ENCODE data around the gene GPR35.
"Not testable (repeated sequence)": the region's sequence is repeated elsewhere in the genome, so short reads cannot be mapped to it uniquely, and the experiment has no call there.

DNA sequence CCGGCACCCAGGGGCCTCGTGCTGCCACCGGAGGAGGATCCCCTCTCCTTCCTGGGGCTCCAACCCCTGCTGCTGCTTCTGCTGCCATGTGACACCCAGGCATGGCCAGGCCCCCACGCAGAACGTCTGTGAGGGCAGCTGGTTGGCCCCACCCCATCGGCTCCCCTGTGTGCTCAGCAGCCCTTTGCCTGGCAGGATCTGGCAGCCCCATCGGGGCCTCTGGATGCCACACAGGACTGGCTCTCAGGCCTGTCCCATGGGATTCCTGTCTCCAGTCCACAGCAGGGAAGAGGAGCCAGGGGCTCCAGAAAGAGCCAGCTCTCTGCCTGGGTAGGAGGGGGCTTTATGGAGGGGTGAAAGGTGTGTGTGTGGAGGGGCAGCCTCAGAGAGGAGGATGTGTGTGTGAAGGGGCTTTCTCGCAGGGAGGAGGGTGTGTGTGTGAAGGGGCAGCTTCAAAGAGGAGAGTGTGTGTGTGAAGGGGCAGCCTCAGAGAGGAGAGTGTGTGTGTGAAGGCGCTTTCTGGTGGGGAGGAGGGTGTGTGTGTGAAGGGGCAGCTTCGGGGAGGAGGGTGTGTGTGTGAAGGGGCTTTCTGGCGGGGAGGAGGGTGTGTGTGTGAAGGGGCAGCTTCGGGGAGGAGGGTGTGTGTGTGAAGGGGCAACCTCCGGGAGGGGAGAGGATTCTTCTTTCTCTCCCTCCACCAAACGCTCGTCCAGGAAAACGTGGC is 49.3 kb downstream of the GPR35 start:
- TF ChIP-seq, protein P1, sequence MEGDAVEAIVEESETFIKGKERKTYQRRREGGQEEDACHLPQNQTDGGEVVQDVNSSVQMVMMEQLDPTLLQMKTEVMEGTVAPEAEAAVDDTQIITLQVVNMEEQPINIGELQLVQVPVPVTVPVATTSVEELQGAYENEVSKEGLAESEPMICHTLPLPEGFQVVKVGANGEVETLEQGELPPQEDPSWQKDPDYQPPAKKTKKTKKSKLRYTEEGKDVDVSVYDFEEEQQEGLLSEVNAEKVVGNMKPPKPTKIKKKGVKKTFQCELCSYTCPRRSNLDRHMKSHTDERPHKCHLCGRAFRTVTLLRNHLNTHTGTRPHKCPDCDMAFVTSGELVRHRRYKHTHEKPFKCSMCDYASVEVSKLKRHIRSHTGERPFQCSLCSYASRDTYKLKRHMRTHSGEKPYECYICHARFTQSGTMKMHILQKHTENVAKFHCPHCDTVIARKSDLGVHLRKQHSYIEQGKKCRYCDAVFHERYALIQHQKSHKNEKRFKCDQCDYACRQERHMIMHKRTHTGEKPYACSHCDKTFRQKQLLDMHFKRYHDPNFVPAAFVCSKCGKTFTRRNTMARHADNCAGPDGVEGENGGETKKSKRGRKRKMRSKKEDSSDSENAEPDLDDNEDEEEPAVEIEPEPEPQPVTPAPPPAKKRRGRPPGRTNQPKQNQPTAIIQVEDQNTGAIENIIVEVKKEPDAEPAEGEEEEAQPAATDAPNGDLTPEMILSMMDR (conservative IDR thresholded peaks at IDR 0.05 in 1 of 2, IDR thresholded peaks at IDR 0.05 in 1 of 2; ENCODE audit: low read depth in 1 of 2, low read length in 2 of 2), result not testable (repeated sequence)
- not testable (repeated sequence) for TF ChIP-seq EZH2 (IDR thresholded peaks at IDR 0.05; ENCODE audit: low read length, missing control alignments)
